ENCODE measurements around the gene PPFIA1.

DNA sequence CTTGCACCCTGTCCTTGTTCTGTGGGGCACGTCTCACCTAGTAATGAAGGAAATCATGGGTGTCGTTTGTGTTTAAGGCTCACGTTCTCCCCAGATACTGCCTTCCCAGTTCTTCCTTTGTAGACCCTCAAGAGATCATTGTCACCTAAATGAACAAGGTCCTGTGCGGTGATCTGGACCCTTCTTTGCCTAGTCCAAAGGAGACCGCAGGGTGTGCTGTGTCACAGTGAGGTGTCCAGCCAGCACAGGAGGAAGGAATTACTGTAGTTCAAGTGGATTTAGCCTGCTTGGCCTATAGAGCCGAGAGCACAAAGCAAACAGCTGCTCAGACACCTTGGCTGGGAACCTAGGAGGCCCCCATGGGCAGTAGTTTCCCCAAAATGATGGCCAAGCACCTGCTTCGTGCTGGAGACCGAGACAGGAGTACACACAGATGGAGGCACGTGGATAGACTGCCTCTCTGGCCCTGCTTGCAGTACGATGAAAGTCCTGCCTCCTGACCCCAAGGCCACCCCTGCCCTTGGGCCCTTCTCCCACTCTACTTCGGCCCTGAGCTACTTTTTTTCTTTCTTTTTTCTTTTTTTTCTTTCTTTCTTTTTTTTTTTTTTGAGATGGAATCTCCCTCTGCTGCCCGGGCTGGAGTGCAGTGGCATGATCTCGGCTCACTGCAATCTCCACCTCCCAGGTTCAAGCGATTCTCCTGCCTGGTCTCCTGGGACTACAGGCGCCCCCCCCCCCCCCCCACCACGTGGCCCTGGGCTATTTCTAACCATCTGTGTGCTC is 19.4 kb upstream of the PPFIA1 start:
- TF ChIP-seq, protein P1, sequence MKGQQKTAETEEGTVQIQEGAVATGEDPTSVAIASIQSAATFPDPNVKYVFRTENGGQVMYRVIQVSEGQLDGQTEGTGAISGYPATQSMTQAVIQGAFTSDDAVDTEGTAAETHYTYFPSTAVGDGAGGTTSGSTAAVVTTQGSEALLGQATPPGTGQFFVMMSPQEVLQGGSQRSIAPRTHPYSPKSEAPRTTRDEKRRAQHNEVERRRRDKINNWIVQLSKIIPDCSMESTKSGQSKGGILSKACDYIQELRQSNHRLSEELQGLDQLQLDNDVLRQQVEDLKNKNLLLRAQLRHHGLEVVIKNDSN (CRISPR knock-in tag; IDR thresholded peaks at IDR 0.05), result no peak
- TF ChIP-seq, protein P2, sequence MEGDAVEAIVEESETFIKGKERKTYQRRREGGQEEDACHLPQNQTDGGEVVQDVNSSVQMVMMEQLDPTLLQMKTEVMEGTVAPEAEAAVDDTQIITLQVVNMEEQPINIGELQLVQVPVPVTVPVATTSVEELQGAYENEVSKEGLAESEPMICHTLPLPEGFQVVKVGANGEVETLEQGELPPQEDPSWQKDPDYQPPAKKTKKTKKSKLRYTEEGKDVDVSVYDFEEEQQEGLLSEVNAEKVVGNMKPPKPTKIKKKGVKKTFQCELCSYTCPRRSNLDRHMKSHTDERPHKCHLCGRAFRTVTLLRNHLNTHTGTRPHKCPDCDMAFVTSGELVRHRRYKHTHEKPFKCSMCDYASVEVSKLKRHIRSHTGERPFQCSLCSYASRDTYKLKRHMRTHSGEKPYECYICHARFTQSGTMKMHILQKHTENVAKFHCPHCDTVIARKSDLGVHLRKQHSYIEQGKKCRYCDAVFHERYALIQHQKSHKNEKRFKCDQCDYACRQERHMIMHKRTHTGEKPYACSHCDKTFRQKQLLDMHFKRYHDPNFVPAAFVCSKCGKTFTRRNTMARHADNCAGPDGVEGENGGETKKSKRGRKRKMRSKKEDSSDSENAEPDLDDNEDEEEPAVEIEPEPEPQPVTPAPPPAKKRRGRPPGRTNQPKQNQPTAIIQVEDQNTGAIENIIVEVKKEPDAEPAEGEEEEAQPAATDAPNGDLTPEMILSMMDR (IDR thresholded peaks at IDR 0.05), result no peak
- TF ChIP-seq ESRRA (CRISPR knock-in tag; IDR thresholded peaks at IDR 0.05; ENCODE audit: borderline replicate concordance) (no peak), NFYB (CRISPR knock-in tag; conservative IDR thresholded peaks at IDR 0.05; ENCODE audit: low read depth) (no peak), ZNF121 (CRISPR knock-in tag; IDR thresholded peaks at IDR 0.05) (no peak), FOXP1 (CRISPR knock-in tag; IDR thresholded peaks at IDR 0.05; ENCODE audit: borderline replicate concordance) (no peak), FOXK1 (CRISPR knock-in tag; IDR thresholded peaks at IDR 0.05) (no peak), ETV6 (CRISPR knock-in tag; IDR thresholded peaks at IDR 0.05) (no peak), NR2C2 (CRISPR knock-in tag; IDR thresholded peaks at IDR 0.05) (no peak), NR1H2 (CRISPR knock-in tag; IDR thresholded peaks at IDR 0.05) (no peak)
- TF ChIP-seq, protein P3, sequence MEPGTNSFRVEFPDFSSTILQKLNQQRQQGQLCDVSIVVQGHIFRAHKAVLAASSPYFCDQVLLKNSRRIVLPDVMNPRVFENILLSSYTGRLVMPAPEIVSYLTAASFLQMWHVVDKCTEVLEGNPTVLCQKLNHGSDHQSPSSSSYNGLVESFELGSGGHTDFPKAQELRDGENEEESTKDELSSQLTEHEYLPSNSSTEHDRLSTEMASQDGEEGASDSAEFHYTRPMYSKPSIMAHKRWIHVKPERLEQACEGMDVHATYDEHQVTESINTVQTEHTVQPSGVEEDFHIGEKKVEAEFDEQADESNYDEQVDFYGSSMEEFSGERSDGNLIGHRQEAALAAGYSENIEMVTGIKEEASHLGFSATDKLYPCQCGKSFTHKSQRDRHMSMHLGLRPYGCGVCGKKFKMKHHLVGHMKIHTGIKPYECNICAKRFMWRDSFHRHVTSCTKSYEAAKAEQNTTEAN (CRISPR knock-in tag; IDR thresholded peaks at IDR 0.05), result no peak
- TF ChIP-seq, protein P4, sequence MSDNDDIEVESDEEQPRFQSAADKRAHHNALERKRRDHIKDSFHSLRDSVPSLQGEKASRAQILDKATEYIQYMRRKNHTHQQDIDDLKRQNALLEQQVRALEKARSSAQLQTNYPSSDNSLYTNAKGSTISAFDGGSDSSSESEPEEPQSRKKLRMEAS (CRISPR knock-in tag; IDR thresholded peaks at IDR 0.05), result no peak
- TF ChIP-seq, protein P5, sequence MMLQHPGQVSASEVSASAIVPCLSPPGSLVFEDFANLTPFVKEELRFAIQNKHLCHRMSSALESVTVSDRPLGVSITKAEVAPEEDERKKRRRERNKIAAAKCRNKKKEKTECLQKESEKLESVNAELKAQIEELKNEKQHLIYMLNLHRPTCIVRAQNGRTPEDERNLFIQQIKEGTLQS (CRISPR knock-in tag; conservative IDR thresholded peaks at IDR 0.05), result no peak

Data from WTC11 (cell line).